HL-60 (cell line): ENCODE measurements around the gene LAMC1.

Experiments used
- CTCF ChIP-seq: IDR thresholded peaks from one replicate; pipeline ENCODE4 v1.5.1; 2011; ENCODE audit warnings: low read length, control low read depth, inconsistent platforms; ENCODE audit not compliant: insufficient read depth
- GABPA ChIP-seq: IDR thresholded peaks from 2 replicates; pipeline ENCODE4 v1.6.1; 2012; ENCODE audit warnings: low read depth
- POLR2AphosphoS5 ChIP-seq: IDR thresholded peaks from 2 replicates; pipeline ENCODE4 v1.6.1; 2012; ENCODE audit warnings: low read depth
- REST ChIP-seq: IDR thresholded peaks from 2 replicates; pipeline ENCODE4 v1.6.1; 2012; ENCODE audit warnings: low read depth; ENCODE audit not compliant: insufficient replicate concordance
- SPI1 ChIP-seq: IDR thresholded peaks from 2 replicates; pipeline ENCODE4 v1.6.1; 2012; ENCODE audit warnings: low read depth, mild to moderate bottlenecking, borderline replicate concordance

GRCh38 chr1:183166454-183166853, 143.2 kb downstream of the LAMC1 start:
- TF ChIP-seq CTCF (no peak), POLR2AphosphoS5 (no peak), SPI1 (no peak), REST (no peak), GABPA (no peak)
